ENCODE results near the gene ZNF234.

Gene ZNF234

GRCh38 chr19:44107751-44108150, 33.6 kb upstream of the ZNF234 start:
- no peak overlapping the region for H3K23ac ChIP-seq (ENCODE audit: low read length in 2 of 2)
- H2AK5ac ChIP-seq (ENCODE audit: low read length, severe bottlenecking) = no peak overlapping the region
- no peak overlapping the region for H2BK12ac ChIP-seq (ENCODE audit: low read length in 2 of 2)
- H3K18ac ChIP-seq (ENCODE audit: low read depth in 1 of 2, low read length in 2 of 2) = no peak overlapping the region
- no peak overlapping the region for H3K14ac ChIP-seq (ENCODE audit: low read length in 2 of 2)
- H3K4me1 ChIP-seq (ENCODE audit: control insufficient read depth, insufficient read depth, low read depth, low read length) = no peaks in the 10 kb centered on the region
- no peak overlapping the region for H2BK120ac ChIP-seq (ENCODE audit: low read depth, low read length)
- no peak for DNase-seq
- no peak overlapping the region for H2BK15ac ChIP-seq (ENCODE audit: low read depth, poor library complexity, severe bottlenecking)
- WGBS = 98% methylated on average over 3 of the region's 3 CpGs
- no peak overlapping the region for H3K9ac ChIP-seq (ENCODE audit: low read length)
- H3K79me1 ChIP-seq (replicated peaks; ENCODE audit: low read length, poor library complexity, severe bottlenecking) = peaks cover 10% of the 10 kb centered on the region
- H3K27ac ChIP-seq (ENCODE audit: low read length, poor library complexity, severe bottlenecking) = no peak overlapping the region
- peaks cover 17 to 55% of the 10 kb centered on the region in 2 experiments for H3K36me3 ChIP-seq (ENCODE audit: control insufficient read depth in 1 of 2, insufficient read depth in 2 of 2, low read depth in 1 of 2, low read length in 2 of 2)
- peak overlapping the region in 1 of 2 experiments; percentile 22 for H3K4me3 ChIP-seq (ENCODE audit: insufficient read depth in 1 of 2, low read depth in 1 of 2, low read length in 2 of 2)
- no peaks in the 10 kb centered on the region for H3K27me3 ChIP-seq (ENCODE audit: control insufficient read depth in 1 of 2, insufficient read depth in 1 of 2, low read length in 2 of 2)
- no peak overlapping the region for H2BK5ac ChIP-seq (ENCODE audit: low read depth, low read length, poor library complexity, severe bottlenecking)
- no peak overlapping the region for H3K4ac ChIP-seq (ENCODE audit: low read depth in 1 of 2, low read length in 2 of 2)
- H4K91ac ChIP-seq (ENCODE audit: low read length) = no peak overlapping the region
- peaks cover 54% of the 10 kb centered on the region for H3K9me3 ChIP-seq (ENCODE audit: control insufficient read depth, low read length)
- no peak overlapping the region for H3K4me2 ChIP-seq (ENCODE audit: low read length, poor library complexity, severe bottlenecking)
- H2AFZ ChIP-seq (ENCODE audit: low read depth, low read length) = no peak overlapping the region
- no peak overlapping the region for H4K8ac ChIP-seq (ENCODE audit: low read length)

DNA sequence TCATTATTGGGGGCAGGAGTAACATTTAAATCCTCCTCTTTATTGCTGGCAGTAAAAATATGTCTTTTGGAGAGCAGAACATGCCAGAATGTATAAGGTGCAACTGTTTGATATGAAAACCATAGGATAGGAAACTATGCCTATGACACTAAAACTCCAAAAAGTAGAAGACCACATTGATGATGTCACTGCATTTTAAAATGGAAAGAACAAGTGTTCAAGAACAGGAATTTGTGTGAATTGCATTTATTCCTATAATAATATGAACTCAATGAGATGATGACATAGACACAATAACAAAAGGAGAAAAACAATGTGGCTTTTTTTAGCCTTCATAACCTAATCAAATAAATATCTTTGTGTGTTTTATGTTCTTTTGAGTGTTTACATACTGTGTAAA, 31.9 kb upstream of the ZNF234 start:
- H3K79me1 ChIP-seq (replicated peaks; ENCODE audit: low read length, poor library complexity, severe bottlenecking) = peaks cover 13% of the 10 kb centered on the region
- peaks cover 3% of the 10 kb centered on the region for H3K4me1 ChIP-seq (ENCODE audit: control insufficient read depth, insufficient read depth, low read depth, low read length)
- no peak overlapping the region for H3K14ac ChIP-seq (ENCODE audit: low read length in 2 of 2)
- H3K23ac ChIP-seq (ENCODE audit: low read length in 2 of 2) = no peak overlapping the region
- H3K27ac ChIP-seq (ENCODE audit: low read length, poor library complexity, severe bottlenecking) = no peak overlapping the region
- H2AFZ ChIP-seq (ENCODE audit: low read depth, low read length) = no peak overlapping the region
- no peak overlapping the region for H3K9ac ChIP-seq (ENCODE audit: low read length)
- no peak for DNase-seq
- no peak overlapping the region for H2AK5ac ChIP-seq (ENCODE audit: low read length, severe bottlenecking)
- no peak overlapping the region for H2BK120ac ChIP-seq (ENCODE audit: low read depth, low read length)
- peaks cover 13 to 38% of the 10 kb centered on the region in 2 experiments for H3K36me3 ChIP-seq (ENCODE audit: control insufficient read depth in 1 of 2, insufficient read depth in 2 of 2, low read depth in 1 of 2, low read length in 2 of 2)
- H2BK15ac ChIP-seq (ENCODE audit: low read depth, poor library complexity, severe bottlenecking) = no peak overlapping the region
- no peak overlapping the region for H2BK5ac ChIP-seq (ENCODE audit: low read depth, low read length, poor library complexity, severe bottlenecking)
- H4K91ac ChIP-seq (ENCODE audit: low read length) = no peak overlapping the region
- H2BK12ac ChIP-seq (ENCODE audit: low read length in 2 of 2) = no peak overlapping the region
- H3K4ac ChIP-seq (ENCODE audit: low read depth in 1 of 2, low read length in 2 of 2) = no peak overlapping the region
- no peak overlapping the region for H3K4me2 ChIP-seq (ENCODE audit: low read length, poor library complexity, severe bottlenecking)
- H3K18ac ChIP-seq (ENCODE audit: low read depth in 1 of 2, low read length in 2 of 2) = no peak overlapping the region
- no peak overlapping the region for H3K4me3 ChIP-seq (ENCODE audit: insufficient read depth in 1 of 2, low read depth in 1 of 2, low read length in 2 of 2)
- H4K8ac ChIP-seq (ENCODE audit: low read length) = no peak overlapping the region
- peaks cover 43% of the 10 kb centered on the region for H3K9me3 ChIP-seq (ENCODE audit: control insufficient read depth, low read length)
- no peaks in the 10 kb centered on the region for H3K27me3 ChIP-seq (ENCODE audit: control insufficient read depth in 1 of 2, insufficient read depth in 1 of 2, low read length in 2 of 2)

GRCh38 chr19:44111910-44112463, 29.4 kb upstream of the ZNF234 start:
- H3K4me3 ChIP-seq (ENCODE audit: insufficient read depth in 1 of 2, low read depth in 1 of 2, low read length in 2 of 2) = peak overlapping the region in 1 of 2 experiments; percentile 92
- H3K23ac ChIP-seq (ENCODE audit: low read length in 2 of 2) = no peak overlapping the region
- H2BK15ac ChIP-seq (ENCODE audit: low read depth, poor library complexity, severe bottlenecking) = no peak overlapping the region
- peak overlapping the region; percentile 65 for H3K27ac ChIP-seq (ENCODE audit: low read length, poor library complexity, severe bottlenecking)
- H3K4ac ChIP-seq (ENCODE audit: low read depth in 1 of 2, low read length in 2 of 2) = no peak overlapping the region
- no peak overlapping the region for H2AFZ ChIP-seq (ENCODE audit: low read depth, low read length)
- H3K9ac ChIP-seq (ENCODE audit: low read length) = peak overlapping the region; percentile 98
- DNase-seq = peak; percentile 97
- peaks cover 14 to 26% of the 10 kb centered on the region in 2 experiments for H3K36me3 ChIP-seq (ENCODE audit: control insufficient read depth in 1 of 2, insufficient read depth in 2 of 2, low read depth in 1 of 2, low read length in 2 of 2)
- peaks cover 3% of the 10 kb centered on the region for H3K4me1 ChIP-seq (ENCODE audit: control insufficient read depth, insufficient read depth, low read depth, low read length)
- peak overlapping the region; percentile 75 for H3K4me2 ChIP-seq (ENCODE audit: low read length, poor library complexity, severe bottlenecking)
- H2BK5ac ChIP-seq (ENCODE audit: low read depth, low read length, poor library complexity, severe bottlenecking) = no peak overlapping the region
- H3K27me3 ChIP-seq (ENCODE audit: control insufficient read depth in 1 of 2, insufficient read depth in 1 of 2, low read length in 2 of 2) = no peaks in the 10 kb centered on the region
- H2BK120ac ChIP-seq (ENCODE audit: low read depth, low read length) = no peak overlapping the region
- no peak overlapping the region for H3K18ac ChIP-seq (ENCODE audit: low read depth in 1 of 2, low read length in 2 of 2)
- H2BK12ac ChIP-seq (ENCODE audit: low read length in 2 of 2) = no peak overlapping the region
- H3K9me3 ChIP-seq (ENCODE audit: control insufficient read depth, low read length) = peaks cover 22% of the 10 kb centered on the region
- WGBS = 19% methylated on average over 14 of the region's 17 CpGs
- no peak overlapping the region for H2AK5ac ChIP-seq (ENCODE audit: low read length, severe bottlenecking)
- no peak overlapping the region for H3K14ac ChIP-seq (ENCODE audit: low read length in 2 of 2)
- H4K8ac ChIP-seq (ENCODE audit: low read length) = peak overlapping the region; percentile 32
- H4K91ac ChIP-seq (ENCODE audit: low read length) = no peak overlapping the region
- H3K79me1 ChIP-seq (replicated peaks; ENCODE audit: low read length, poor library complexity, severe bottlenecking) = peaks cover 23% of the 10 kb centered on the region

- Histone ChIP-seq H3K9me3 (ENCODE audit: control insufficient read depth, low read length) (peaks cover 14% of the 10 kb centered on the region), H3K27ac (ENCODE audit: low read length, poor library complexity, severe bottlenecking) (peak overlapping the region; percentile 70), H3K18ac (ENCODE audit: low read depth in 1 of 2, low read length in 2 of 2) (peak overlapping the region in 1 of 2 experiments; percentile 77), H2AFZ (ENCODE audit: low read depth, low read length) (no peak overlapping the region), H2BK12ac (ENCODE audit: low read length in 2 of 2) (no peak overlapping the region), H3K14ac (ENCODE audit: low read length in 2 of 2) (no peak overlapping the region), H2AK5ac (ENCODE audit: low read length, severe bottlenecking) (no peak overlapping the region), H3K27me3 (ENCODE audit: control insufficient read depth in 1 of 2, insufficient read depth in 1 of 2, low read length in 2 of 2) (no peaks in the 10 kb centered on the region), H3K4me2 (ENCODE audit: low read length, poor library complexity, severe bottlenecking) (peak overlapping the region; percentile 53), H3K23ac (ENCODE audit: low read length in 2 of 2) (no peak overlapping the region), H3K36me3 (ENCODE audit: control insufficient read depth in 1 of 2, insufficient read depth in 2 of 2, low read depth in 1 of 2, low read length in 2 of 2) (peaks cover 9 to 24% of the 10 kb centered on the region in 2 experiments), H3K79me1 (replicated peaks; ENCODE audit: low read length, poor library complexity, severe bottlenecking) (peaks cover 23% of the 10 kb centered on the region), H2BK15ac (ENCODE audit: low read depth, poor library complexity, severe bottlenecking) (no peak overlapping the region), H4K8ac (ENCODE audit: low read length) (no peak overlapping the region), H2BK5ac (ENCODE audit: low read depth, low read length, poor library complexity, severe bottlenecking) (no peak overlapping the region), H2BK120ac (ENCODE audit: low read depth, low read length) (no peak overlapping the region), H3K9ac (ENCODE audit: low read length) (peak overlapping the region; percentile 98), H3K4me3 (ENCODE audit: insufficient read depth in 1 of 2, low read depth in 1 of 2, low read length in 2 of 2) (peak overlapping the region; percentile 71 to 92), H4K91ac (ENCODE audit: low read length) (no peak overlapping the region), H3K4ac (ENCODE audit: low read depth in 1 of 2, low read length in 2 of 2) (peak overlapping the region in 1 of 2 experiments; percentile 75), H3K4me1 (ENCODE audit: control insufficient read depth, insufficient read depth, low read depth, low read length) (peaks cover 3% of the 10 kb centered on the region)
- no peak for DNase-seq
- WGBS = under 1% methylated on average over 11 of the region's 11 CpGs
Measured at GRCh38 chr19:44112802-44113137, 28.6 kb upstream of the ZNF234 start.
